GM21526 (cell line): Measurements from ENCODE around the gene NLRX1.
A peak's percentile ranks its signal among the peaks of the same experiment; 100 is the strongest.
"Not testable (repeated sequence)": the region's sequence is repeated elsewhere in the genome, so short reads cannot be mapped to it uniquely, and the experiment has no call there.

Source experiments
- ATAC-seq: cut with Tn5 transposase; IDR thresholded peaks from one replicate; pipeline ENCODE4 v1.9.1; 2021; ENCODE audit warnings: moderate library complexity; ENCODE audit not compliant: unreplicated experiment, low FRiP score

Gene NLRX1

DNA sequence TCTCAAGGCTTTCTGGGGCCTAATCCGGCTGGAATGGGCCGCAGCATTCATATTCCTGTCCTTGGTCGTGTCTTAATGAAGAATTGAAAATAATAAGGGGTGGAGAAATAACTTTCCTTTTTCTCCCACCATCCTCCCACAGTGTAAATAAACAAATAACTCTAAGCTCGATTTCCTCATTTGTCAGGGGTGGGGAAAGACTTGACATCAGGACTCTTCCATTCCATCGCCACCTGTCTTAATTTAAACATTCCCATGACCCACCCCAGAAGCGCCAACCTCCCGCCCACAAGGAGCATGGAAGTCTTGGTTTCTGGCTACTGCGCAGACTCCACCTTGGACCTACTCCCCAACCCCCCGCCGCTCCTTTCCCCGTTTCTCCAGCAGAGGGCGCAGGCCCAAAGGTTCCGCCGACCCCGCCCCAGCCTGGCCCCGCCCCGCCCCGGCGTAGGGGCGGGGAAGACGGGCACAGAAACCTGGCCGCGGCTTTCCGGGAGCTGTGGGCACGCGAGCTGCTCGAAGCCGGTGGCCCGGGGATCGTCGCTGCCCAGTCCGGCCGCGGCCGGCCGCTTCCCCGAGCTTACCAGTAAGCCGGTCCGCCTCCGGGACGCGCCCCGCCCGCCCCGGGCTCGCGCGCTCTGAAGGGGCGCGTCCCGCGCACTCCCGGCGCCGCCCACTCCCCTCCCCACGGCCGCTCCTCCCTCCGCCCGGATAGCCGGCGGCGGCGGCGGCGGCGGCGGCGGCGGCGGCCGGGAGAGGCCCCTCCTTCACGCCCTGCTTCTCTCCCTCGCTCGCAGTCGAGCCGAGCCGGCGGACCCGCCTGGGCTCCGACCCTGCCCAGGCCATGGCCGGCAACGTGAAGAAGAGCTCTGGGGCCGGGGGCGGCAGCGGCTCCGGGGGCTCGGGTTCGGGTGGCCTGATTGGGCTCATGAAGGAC, 37.3 kb downstream of the NLRX1 start, which contains the start of gene CBL:
TSS of gene CBL (plus strand) at position 766 of the 937 bp plus-strand sequence. CDS start at position 845, 79 bp downstream.
- ATAC-seq = peak; percentile 77

GRCh38 chr11:119206511-119207414, 38.2 kb downstream of the NLRX1 start:
- ATAC-seq = no peak

GRCh38 chr11:119207415-119207960, 39.0 kb downstream of the NLRX1 start:
- ATAC-seq = no peak

GRCh38 chr11:119209186-119209585, 40.7 kb downstream of the NLRX1 start:
- ATAC-seq = no peak

DNA sequence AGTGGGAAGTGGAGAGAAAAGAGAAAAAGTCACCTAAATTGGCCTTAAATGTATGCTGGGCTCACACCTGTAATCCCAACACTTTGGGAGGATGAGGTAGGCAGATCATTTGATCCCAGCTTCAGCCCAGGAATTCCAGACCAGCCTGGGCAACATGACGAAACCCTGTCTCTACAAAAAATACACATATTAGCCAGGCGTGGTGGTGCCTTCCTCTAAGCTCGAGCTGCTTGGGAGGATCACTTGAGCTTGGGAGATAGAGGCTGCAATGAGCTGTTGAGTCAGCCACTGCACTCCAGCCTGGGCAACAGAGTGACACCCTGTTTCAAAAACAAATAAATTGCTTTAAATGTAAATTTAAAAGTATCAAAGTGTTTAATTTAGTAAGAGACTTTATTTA, 41.5 kb downstream of the NLRX1 start:
- no peak for ATAC-seq

- ATAC-seq = no peak
Observed at GRCh38 chr11:119218141-119218878, 49.8 kb downstream of the NLRX1 start.

GRCh38 chr11:119222308-119222707, 53.8 kb downstream of the NLRX1 start:
- no peak for ATAC-seq

- ATAC-seq = no peak
Observed at GRCh38 chr11:119222891-119223290, 54.4 kb downstream of the NLRX1 start.

DNA sequence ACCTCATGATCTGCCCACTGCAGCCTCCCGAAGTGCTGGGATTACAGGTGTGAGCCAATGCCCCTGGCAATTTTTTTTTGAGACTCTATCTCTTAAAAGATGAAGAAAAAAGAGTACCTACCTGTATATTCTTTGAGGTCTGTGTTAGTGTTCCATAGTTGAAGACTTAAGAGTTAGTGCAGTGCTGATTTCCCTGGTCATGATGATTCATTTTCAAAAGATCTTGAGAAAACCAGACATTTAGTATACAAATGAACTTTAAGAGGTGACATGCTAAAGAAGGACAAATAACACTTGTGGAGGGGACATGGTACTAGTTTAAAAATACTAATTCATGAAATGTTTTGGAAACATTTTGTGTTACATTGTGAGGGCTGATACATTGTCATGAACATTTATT, 55.3 kb downstream of the NLRX1 start:
- ATAC-seq = no peak

- ATAC-seq = not testable (repeated sequence)
Observed at GRCh38 chr11:119228535-119229287, 60.2 kb downstream of the NLRX1 start.

GRCh38 chr11:119229288-119229672, 60.8 kb downstream of the NLRX1 start:
- ATAC-seq = no peak

DNA sequence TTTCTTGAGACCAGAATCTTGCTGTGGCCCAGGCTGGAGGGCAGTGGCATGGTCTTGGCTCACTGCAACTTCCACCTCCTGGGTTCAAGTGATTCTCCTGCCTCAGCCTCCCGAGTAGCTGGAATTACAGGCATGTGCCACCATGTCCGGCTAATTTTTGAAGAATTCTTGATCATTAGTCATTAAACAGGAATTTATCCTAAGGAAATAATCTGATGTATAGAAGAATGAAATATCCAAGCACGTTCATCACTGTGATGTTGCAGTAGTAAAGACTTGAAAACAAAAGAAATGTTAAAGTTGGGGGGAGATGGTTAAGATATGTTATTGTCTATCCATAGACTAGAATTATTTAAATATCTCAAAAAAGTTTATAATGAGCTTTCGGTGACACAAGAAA, 61.2 kb downstream of the NLRX1 start:
- ATAC-seq = no peak
